Neural progenitor cell (in vitro differentiated cells): Measurements from ENCODE around the gene BBS12. TPM values are rescaled to one million over a fixed set of nuclear protein-coding genes. Genes with fewer than 3 reads are reported as not detected.

Experiments used
- DNase-seq: peaks from one replicate; pipeline ENCODE4 v3.0.0-alpha.2; 2016; ENCODE audit warnings: low spot score
- H2AFZ ChIP-seq: fragments of 200-600 bp; sonication (generic); replicated peaks from 2 replicates; pipeline ENCODE4 v1.6.1; 2016; ENCODE audit warnings: antibody characterized with exemption
- H3F3A ChIP-seq: fragments of 200-600 bp; sonication (generic); 2 replicates; pipeline ENCODE4 v1.6.1; 2016; ENCODE audit warnings: antibody characterized with exemption, low read depth
- H3K27ac ChIP-seq: fragments of 200-600 bp; sonication (generic); 2 replicates; pipeline ENCODE4 v1.5.1; 2016; ENCODE audit warnings: mild to moderate bottlenecking
- H3K27me3 ChIP-seq: fragments of 200-600 bp; sonication (generic); 2 replicates; pipeline ENCODE4 v1.6.1; 2016; ENCODE audit warnings: mild to moderate bottlenecking, moderate library complexity
- H3K36me3 ChIP-seq: fragments of 200-600 bp; sonication (generic); 2 replicates; pipeline ENCODE4 v1.5.1; 2016
- H3K4me1 ChIP-seq: fragments of 200-600 bp; sonication (generic); 2 replicates; pipeline ENCODE4 v1.6.1; 2016; ENCODE audit warnings: mixed run types
- H3K4me2 ChIP-seq: fragments of 200-600 bp; sonication (generic); 2 replicates; pipeline ENCODE4 v1.6.1; 2016
- H3K4me3 ChIP-seq: fragments of 200-600 bp; sonication (generic); 2 replicates; pipeline ENCODE4 v1.5.1; 2016
- H3K79me2 ChIP-seq: fragments of 200-600 bp; sonication (generic); 2 replicates; pipeline ENCODE4 v1.6.1; 2016; ENCODE audit warnings: low read depth
- H3K9ac ChIP-seq: fragments of 200-600 bp; sonication (generic); 2 replicates; pipeline ENCODE4 v1.6.1; 2016
- H3K9me3 ChIP-seq: fragments of 200-600 bp; sonication (generic); 2 replicates; pipeline ENCODE4 v1.5.1; 2016; ENCODE audit warnings: low read depth
- H4K20me1 ChIP-seq: fragments of 200-600 bp; sonication (generic); 2 replicates; pipeline ENCODE4 v1.6.1; 2016; ENCODE audit warnings: low read depth
- H3K27ac Mint-ChIP-seq: 3 replicates; pipeline ENCODE4 v1.8.0; 2021; ENCODE audit warnings: mixed read lengths
- H3K27me3 Mint-ChIP-seq: 2 replicates; pipeline ENCODE4 v1.8.0; 2022; ENCODE audit warnings: low read depth, mild to moderate bottlenecking, inconsistent platforms, moderate library complexity, mixed read lengths; ENCODE audit not compliant: insufficient read depth
- H3K36me3 Mint-ChIP-seq: 3 replicates; pipeline ENCODE4 v1.8.0; 2021; ENCODE audit warnings: mixed read lengths
- H3K4me1 Mint-ChIP-seq: 3 replicates; pipeline ENCODE4 v1.8.0; 2021; ENCODE audit warnings: mixed read lengths
- H3K4me3 Mint-ChIP-seq: 3 replicates; pipeline ENCODE4 v1.8.0; 2021; ENCODE audit warnings: mild to moderate bottlenecking, moderate library complexity, mixed read lengths
- H3K9me3 Mint-ChIP-seq: 3 replicates; pipeline ENCODE4 v1.8.0; 2020; ENCODE audit warnings: mixed read lengths
- CTCF ChIP-seq: fragments of 200-600 bp; sonication (generic); IDR thresholded peaks from 2 replicates; pipeline ENCODE4 v1.5.1; 2017; ENCODE audit warnings: antibody characterized with exemption, mild to moderate bottlenecking
- EZH2 ChIP-seq: fragments of 200-600 bp; sonication (generic); IDR thresholded peaks from 2 replicates; pipeline ENCODE4 v1.6.1; 2017; ENCODE audit warnings: antibody characterized with exemption, mild to moderate bottlenecking, moderate library complexity
- EZH2phosphoT487 ChIP-seq: fragments of 200-600 bp; sonication (generic); IDR thresholded peaks from 2 replicates; pipeline ENCODE4 v1.6.1; 2017; ENCODE audit warnings: antibody characterized with exemption
- total RNA-seq: library from RNA; depleted of rRNA; stranded (reverse); fragments of >200 nt; gene quantifications from 2 replicates; pipeline ENCODE4 v1.2.3, GENCODE V29; 2015; ENCODE audit warnings: low replicate concordance

Gene BBS12
- total RNA-seq, 1 donor from 2014 or later: 7.7 TPM

- Histone ChIP-seq H3F3A (peaks cover 7% of the 10 kb centered on the region), H3K36me3 (no peaks in the 10 kb centered on the region), H3K9me3 (no peaks in the 10 kb centered on the region), H3K27ac (no peak overlapping the region), H3K4me3 (no peak overlapping the region), H3K9ac (no peak overlapping the region), H3K27me3 (no peaks in the 10 kb centered on the region), H3K4me2 (no peak overlapping the region), H4K20me1 (no peaks in the 10 kb centered on the region), H2AFZ (no peak overlapping the region), H3K4me1 (no peaks in the 10 kb centered on the region), H3K79me2 (no peaks in the 10 kb centered on the region)
- no peak for TF ChIP-seq EZH2
- no peak for TF ChIP-seq CTCF
- TF ChIP-seq EZH2phosphoT487: no peak
- Mint-ChIP-seq H3K36me3 (no peaks in the 10 kb centered on the region), H3K4me3 (no peak overlapping the region), H3K27ac (no peak overlapping the region), H3K27me3 (peaks cover 2% of the 10 kb centered on the region), H3K4me1 (no peaks in the 10 kb centered on the region), H3K9me3 (no peaks in the 10 kb centered on the region)
- DNase-seq: no peak
Measured at GRCh38 chr4:122718281-122718680, 14.2 kb upstream of the BBS12 start.

GRCh38 chr4:122722256-122722655 lies 10.2 kb upstream of the BBS12 start:
- Mint-ChIP-seq H3K4me3 (no peak overlapping the region), H3K27me3 (peaks cover 1% of the 10 kb centered on the region), H3K36me3 (no peaks in the 10 kb centered on the region), H3K4me1 (no peaks in the 10 kb centered on the region), H3K9me3 (no peaks in the 10 kb centered on the region), H3K27ac (no peak overlapping the region)
- H3K4me1 ChIP-seq: no peaks in the 10 kb centered on the region
- no peaks in the 10 kb centered on the region for H3K27me3 ChIP-seq
- H3K9ac ChIP-seq: no peak overlapping the region
- H4K20me1 ChIP-seq: no peaks in the 10 kb centered on the region
- H3K27ac ChIP-seq: no peak overlapping the region
- no peak for DNase-seq
- no peaks in the 10 kb centered on the region for H3K9me3 ChIP-seq
- no peak overlapping the region for H3K4me3 ChIP-seq
- TF ChIP-seq CTCF (no peak), EZH2phosphoT487 (no peak), EZH2 (no peak)
- H3F3A ChIP-seq: no peaks in the 10 kb centered on the region
- no peaks in the 10 kb centered on the region for H3K36me3 ChIP-seq
- H2AFZ ChIP-seq: no peak overlapping the region
- no peak overlapping the region for H3K4me2 ChIP-seq
- no peaks in the 10 kb centered on the region for H3K79me2 ChIP-seq

- no peak overlapping the region for H3K9ac ChIP-seq
- Mint-ChIP-seq H3K27ac (no peak overlapping the region), H3K4me1 (peaks cover 17% of the 10 kb centered on the region), H3K4me3 (no peak overlapping the region), H3K27me3 (peaks cover 7% of the 10 kb centered on the region), H3K36me3 (no peaks in the 10 kb centered on the region), H3K9me3 (no peaks in the 10 kb centered on the region)
- TF ChIP-seq CTCF: no peak
- no peak for TF ChIP-seq EZH2
- TF ChIP-seq EZH2phosphoT487: no peak
- peaks cover 4% of the 10 kb centered on the region for H3K79me2 ChIP-seq
- no peak overlapping the region for H3K4me2 ChIP-seq
- H3K36me3 ChIP-seq: no peaks in the 10 kb centered on the region
- H3F3A ChIP-seq: peaks cover 19% of the 10 kb centered on the region
- H4K20me1 ChIP-seq: no peaks in the 10 kb centered on the region
- no peaks in the 10 kb centered on the region for H3K27me3 ChIP-seq
- peak overlapping the region; percentile 36 for H2AFZ ChIP-seq
- peaks cover 12% of the 10 kb centered on the region for H3K4me1 ChIP-seq
- no peak overlapping the region for H3K4me3 ChIP-seq
- no peak overlapping the region for H3K27ac ChIP-seq
- no peak for DNase-seq
- H3K9me3 ChIP-seq: no peaks in the 10 kb centered on the region
Measured at GRCh38 chr4:122728856-122729255, 3.6 kb upstream of the BBS12 start.
